NCI-H526 (cell line): ENCODE measurements around the gene PHF19.

ENCODE experiments used
- DNase-seq, 2 experiments: peaks; one replicate each; lab custom pipeline; 2025; lab: John Stamatoyannopoulos, UW

The PHF19 gene

DNA sequence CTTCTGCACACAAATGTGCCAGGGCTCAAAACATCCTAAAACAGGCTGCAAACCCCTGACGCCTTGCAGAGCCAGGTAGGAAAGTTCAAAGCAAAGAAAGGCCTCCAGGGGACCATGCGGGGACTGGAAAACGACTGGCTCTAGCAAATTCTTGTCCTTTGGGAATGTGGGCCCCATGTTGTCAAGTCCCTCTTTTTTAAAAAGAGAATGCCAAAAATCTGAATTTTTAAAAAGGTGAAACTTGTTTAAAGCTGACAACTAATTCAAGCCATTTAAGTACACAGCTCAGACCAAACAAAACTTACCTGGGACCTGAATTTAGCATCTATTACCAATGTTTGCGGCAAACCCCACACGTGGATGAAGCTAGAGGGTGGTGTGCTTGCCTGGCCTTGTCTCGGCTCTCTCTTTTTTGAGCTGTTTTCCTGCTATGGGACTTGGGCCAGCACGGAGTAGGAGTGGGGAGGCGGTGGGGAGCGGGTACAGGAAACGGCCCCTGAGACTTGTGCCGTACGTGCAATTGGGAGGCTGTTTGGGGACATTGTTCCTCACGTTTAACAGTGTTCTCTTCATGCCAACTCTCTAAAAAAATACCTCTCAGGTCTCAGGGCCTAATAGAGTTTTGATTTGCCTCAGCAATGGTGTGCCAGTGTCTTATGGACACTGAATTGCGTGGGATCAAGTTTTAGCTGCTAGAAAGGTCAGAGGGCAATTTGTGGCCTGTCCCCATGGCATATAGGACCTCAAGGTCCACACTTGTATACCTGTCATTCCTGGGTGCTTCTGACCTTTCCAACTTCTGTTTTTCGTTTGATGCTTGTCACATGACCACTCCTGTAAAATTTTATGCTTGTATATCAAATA is 15.1 kb upstream of the PHF19 start:
- no peak for DNase-seq

DNA sequence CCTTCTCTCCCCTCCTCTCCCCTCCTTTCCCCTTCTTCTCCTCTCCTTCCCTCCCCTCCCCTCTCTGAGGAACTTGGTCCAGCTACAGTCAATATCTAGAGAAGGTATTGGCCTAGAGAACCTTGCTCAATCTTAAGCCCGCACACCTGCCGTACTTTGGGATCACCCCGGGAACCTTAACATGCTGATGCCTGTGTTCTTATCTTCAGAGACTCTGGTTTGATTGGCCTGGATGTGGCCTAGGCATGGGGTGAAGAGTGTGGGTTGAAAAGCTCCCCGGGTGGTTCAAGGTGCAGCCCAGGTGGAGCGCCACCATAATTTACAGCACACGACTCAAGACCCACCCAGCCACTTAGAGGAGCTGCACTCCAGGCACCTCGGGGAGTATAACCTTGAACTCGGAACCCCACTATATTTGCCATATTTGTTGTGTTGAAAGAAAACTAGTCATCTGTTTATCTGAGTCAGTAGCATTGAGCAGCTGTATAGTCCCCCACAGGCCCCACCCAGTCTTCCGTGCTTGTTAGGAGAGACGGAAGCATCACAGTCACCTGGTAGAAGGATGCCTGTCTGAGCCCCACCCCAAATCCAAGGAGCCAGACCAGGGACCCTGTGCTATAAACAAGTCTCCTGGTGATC is 14.4 kb upstream of the PHF19 start:
- DNase-seq = no peak

DNA sequence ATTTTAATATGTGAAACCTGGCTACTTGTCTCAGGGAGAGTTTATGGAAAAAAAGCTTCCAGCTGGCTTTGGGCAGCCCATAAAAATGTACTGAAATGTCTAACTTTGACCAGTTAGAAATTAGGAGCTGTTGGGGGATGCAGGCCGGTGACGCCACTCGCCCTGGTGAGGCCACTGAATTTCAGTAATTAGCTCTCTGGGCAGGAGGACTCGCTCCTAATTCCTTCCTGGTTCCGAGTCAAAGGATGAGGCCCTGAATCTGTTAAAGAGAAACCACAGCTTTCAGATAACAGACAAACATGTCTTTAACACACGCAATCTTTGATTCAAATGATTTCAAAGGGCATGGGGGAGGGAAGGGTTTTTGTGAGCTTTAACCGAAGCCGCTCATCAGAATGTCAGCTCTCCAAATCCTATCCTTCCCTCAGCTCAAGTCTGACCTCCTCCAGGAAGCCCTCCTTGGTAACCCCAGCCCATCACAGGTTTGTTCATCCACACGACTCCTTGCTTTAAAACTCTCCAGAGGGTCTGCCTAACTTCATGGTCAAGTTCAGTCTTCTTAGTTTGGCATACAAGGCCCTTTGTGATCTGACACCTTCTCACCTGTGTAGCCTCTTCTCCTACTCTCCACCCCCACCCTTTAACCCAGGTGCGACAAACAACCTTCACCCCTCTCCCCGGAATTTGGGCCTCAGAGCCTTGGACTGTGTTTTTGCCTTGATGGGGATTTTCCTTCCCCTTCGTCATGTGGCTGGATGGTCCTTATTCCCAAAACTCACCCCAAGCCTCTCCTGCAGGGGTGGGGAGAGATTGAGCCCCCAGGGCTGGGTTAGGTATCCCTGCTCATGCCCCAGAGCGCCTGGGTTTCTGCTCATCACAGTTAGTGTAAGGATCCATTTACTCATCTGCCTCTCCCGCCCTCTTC is 13.6 kb upstream of the PHF19 start:
- no peak for DNase-seq

DNA sequence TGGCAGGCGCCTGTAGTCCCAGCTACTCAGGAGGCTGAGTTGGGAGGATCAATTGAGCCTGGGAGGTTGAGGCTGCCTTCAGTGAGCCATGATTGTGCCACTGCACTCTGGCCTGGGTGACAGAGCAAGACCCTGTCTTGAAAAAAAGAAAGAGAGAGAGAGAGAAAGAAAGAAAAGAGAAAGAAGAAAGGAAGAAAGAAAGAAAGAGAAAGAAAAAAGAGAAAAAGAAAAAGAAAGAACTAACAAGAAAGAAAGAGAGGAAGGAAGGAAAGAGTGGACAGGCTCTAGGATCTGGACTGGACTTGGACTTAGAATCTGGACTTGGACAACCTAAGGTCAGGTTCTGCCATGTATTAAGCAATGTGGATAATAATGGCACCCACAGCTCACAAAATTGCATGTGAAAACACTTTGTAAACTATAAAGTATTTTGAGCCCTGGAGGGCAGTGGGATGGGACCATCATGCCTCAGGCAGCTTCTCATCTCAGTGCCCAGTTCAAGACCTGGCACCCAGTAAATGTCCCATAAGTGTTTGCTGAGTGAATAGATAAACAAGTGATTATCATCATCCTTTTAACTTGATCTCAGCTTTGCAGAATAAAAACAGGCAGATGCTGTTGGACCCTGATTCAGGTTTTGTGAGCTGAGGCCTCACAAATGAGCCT is 12.8 kb upstream of the PHF19 start:
- DNase-seq = no peak

DNA sequence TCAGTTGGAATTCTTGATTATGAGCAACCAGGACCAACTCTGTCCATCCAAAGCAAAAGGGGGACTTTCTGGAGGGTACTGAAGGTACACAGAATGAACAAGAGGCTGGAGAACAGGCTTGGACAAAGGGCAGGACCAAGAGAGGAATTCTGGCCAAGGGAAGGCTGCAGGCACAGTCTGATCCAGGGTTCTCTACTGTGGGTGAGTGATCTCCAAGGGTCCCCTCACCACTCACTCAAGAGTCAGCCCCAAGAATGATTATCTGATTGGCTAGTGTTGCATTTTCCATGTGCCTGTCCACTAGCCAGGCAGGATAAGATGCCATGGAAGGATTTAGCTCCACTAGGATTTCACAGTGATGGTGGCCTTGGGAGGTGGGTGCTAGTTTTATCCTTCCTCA is 11.6 kb upstream of the PHF19 start:
- DNase-seq = no peak

DNA sequence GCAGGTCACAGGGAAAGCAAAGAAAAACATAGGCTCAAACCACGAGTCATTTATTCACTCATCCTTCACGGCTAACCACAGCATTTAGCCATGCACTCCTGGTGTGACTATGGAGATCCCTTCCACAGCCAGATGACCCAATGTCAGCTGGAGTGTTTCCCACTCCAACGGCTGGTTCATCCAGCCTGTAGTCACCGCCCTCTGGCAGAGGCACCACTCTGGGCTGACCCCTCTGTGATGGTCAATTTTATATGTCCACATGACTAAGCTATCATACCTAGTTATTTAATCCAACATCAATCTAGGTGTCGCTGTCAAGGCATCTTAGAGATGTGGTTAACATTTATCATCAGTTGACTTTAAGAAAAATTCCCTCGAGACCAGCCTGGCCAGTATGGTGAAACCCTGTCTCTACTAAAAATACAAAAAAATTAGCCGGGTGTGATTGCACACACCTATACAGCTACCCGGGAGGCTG is 9.5 kb upstream of the PHF19 start:
- DNase-seq = no peak

DNA sequence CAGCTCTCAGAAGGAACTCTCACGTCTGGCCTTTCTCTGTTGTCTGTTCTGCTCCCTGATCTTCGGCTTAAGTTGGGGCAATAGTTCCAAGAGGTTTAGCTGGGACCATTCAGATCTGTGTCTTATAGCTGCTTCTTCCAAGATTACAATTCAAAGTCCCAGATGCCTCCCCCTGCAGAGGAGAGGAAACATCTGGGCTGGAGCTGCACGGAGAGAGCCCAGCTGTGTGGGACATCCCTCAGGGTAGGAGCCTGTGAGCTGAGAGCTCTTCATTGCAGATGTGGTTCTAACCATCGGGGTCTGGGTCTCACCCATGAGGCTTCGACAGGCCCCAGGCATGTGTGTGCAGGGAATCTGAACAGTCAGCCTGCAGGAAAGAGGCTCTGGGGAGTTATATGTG is 9.0 kb upstream of the PHF19 start:
- no peak for DNase-seq

DNA sequence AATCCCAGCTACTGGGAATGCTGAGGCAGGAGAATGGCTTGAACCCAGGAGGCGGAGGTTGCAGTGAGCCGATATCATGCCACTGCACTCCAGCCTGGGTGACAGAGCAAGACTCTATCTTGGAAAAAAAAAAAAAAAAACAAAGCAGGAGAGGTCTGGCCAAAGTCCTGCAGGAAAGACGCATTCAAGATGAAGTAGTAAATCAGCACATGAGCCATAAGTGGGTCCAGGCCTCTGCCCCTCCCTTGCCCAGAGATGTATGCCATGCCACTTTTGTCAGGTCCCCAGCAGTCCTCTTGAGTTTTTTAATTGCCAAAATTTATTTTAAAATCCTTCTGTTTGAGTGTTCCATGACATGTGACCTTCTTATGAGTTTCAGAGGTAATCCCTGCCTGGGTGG is 8.5 kb upstream of the PHF19 start:
- no peak for DNase-seq

DNA sequence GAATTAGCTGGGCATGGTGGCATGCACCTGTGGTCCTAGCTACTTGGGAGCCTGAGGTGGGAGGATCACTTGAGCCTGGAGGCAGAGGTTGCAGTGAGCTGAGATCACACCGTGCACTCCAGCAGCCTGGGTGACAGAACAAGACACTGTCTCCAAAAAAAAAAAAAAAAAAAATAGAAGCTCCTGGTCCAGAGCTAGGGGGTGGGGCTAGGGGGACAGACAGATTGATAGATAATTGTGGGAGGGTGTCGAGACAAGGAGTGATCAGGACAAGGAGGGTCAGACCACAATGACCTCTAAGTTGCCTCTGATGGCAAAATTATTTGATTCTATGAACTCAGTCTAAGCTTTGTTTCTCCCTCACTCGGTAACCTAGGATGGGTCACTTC is 6.6 kb upstream of the PHF19 start:
- DNase-seq = no peak

DNA sequence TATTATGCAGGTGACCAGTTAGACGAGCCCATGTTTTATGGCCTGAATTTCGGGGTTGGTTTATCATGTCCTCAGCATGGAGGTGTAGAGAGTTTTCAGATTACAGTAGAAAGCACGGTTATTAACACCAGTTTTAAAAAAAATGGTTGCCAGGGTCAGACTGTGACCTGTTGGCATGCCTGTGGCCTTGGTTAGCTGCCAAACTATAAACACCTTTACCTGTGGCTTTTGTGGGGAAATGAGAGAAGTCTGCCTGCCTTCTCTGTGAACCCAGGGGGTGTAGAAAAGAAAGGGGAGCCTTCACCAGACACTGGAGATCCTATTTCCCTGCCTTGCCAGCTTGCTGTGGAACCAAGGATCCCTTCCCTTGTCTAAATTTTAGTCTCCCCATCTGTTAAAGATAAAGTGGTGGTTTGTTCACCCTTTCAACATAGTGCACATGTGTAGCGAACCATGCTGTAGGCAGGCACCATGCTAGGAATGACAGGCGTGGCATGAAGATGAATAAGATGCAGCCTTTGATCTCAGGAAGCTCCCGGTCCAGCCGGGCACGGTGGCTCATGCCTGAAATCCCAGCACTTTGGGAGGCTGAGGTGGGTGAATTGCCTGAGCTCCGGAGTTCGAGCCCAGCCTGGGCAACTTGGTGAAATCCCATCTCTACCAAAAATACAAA is 6.1 kb upstream of the PHF19 start:
- DNase-seq = no peak

DNA sequence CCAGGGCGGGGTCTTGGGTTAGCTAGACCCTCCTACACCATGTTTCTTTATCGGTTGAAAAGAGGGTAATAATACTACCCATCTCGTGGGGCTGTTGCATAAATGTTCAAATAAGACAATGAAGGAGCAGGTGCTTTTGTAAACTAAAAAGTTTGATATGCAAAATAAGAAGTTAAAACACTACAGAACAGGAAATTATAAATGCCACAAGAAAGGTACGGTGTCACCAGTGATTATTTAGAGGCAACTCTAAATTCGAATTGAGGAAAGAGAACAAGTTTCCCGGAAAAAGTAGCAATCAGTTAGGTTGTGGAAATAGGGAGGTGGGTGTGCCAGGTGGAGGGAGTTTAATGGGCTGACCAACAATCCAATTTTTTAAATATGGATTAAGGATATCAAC is 2.5 kb upstream of the PHF19 start:
- no peak for DNase-seq

DNA sequence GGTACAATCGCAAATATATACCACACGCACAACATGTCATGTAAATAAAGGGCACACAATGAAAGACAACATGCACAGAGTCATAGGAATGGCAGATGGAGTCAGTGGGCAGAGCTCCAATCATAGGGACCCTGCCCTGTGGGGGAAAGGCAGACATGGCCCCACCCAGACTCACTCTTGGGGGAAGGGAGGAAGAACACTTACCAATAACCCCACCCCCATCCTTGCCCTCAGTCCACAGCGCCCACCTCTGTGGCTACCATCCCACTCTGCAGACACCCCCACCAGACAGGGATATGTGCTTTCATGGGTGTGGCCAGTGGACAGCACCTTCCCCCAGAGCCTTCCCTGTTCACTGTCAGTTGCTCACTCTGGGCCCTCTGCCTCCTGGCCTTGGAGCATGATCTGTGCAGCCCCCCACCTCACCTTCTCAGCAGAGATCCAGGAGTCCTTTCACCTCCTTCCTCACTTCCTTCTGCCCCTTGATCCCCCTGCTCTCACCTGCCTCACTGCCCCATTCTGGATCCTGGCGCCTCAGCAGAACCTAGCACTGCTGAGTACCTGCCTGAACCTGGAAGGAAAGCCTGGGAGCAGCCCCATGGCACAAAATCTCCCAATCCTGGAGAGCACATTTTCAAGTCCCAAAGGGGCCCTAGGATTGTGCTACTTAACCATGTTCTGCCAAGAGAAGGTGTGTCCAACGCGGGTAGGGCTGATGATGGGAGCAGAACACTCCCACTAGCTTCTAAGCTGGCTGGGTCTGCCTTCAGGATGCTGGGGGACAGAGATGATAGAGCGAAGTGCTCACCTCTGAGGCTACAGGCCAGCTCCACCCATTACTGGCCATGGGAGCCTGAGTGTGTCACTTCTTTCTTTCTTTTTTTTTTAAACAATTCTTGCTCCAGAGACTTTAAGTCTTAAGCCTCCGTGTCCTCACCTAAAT is 1.5 kb upstream of the PHF19 start:
- peak in 1 of 2 experiments; percentile 31 for DNase-seq

DNA sequence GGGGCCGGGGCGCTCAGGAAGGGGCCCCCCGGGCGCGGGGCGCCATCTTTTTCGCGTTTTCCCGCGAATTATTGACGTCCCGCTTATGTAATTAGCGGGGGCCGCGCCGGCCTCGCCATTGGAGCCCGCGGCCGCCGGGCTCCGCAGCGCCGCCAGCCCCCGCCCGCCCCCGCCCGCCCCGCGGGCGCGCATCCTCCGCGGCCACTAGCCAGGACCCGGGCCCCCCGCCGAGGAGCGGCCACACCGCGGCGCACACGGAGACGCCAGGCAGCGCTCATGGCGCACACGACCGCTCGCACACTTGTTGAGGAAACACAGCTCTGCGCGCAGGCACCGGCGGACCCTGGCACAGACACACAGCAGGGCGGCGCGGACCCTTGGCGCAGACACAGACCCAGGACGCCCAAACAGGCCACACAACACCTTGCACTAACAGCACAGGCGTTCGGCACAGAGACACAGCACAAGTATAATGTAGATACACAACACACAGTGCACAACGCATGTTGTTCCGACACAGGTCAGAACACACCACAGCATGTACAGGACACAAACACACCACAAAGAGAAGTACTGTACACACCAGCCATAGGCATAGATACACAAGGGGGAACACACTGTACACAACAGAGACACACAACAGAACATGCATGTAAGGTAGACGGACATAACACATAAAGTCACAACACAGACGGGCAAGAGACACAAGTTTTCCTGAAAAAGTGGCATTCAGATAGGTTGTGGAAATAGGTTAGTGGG is 467 bp upstream of the PHF19 start:
- peak in 1 of 2 experiments; percentile 72 for DNase-seq

DNA sequence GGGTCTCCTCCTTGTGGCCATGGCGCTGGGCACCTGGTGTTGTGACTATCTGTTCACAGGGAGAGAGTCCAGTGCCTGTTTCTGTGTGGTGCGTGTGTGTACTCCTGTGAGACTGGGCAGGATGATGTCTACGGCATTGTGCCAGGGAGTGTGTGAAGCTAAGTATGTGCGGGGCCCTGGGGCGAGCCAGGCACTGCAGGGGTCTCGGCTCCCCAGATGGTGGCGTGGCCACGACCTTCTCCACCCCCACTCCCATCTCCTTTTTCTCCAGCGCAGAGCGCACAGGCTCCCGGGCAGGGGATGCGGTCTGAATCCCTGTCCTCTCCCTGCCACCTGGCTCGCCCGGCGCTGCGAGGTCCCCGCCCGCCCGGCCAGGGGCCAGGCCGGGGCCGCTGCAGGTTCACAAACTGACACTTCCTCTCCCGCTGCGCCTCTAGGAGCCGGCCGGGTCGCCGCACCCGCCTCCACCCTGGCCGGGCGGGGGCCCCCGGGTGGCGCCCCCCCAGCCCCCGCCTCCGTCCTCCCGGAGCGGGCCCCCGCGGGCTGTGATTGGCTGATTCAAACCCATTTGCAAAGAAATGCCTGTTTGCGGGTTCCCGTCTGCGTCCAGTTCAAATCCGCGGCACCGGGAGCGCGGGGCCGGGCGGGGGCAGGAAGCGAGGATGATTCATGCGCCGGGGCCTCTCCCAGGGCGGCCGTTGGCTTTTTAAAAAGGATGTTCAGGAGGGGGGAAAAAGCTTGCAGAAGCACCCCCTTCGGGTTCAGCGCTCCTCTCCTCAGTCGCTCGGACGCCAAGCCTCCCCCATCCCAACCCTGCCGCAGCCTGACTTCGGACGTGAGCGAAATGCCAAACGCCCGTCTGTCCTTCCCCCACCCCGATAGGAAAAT is 790 bp downstream of the PHF19 start:
- DNase-seq = peak; percentile 36 to 73

DNA sequence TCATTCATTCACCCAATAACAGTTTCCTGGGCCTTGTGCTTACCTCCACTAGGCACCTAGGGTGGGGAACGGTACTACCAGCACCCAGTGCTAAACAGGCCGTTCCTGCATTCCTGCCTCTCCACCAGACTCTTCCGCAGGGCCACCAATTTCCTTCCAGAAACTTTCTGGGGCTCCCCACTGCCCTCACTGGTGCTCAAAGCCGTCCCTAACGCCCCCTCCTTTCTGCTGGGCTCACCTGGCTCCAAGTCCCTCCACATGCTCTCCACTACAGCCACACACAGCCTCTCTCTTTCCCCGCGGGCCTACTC is 1.4 kb downstream of the PHF19 start:
- DNase-seq = no peak

DNA sequence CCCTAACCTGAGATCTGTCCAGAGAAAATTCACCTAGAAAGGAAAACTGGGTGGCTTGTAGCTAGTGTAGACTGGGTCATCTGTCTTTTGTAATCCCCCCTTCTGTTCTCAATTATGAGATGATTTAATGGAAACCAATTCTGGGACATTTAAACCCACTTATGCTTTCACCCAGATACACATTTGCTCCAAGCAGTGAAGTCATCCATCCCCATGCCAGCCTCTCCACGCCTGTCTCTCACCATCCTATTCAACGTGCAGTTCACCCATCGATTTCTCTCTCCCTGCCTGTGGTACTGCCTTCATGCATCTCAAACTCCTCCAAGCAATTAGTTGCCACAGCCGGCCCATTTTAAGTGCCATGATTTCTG is 1.8 kb downstream of the PHF19 start:
- DNase-seq = no peak

DNA sequence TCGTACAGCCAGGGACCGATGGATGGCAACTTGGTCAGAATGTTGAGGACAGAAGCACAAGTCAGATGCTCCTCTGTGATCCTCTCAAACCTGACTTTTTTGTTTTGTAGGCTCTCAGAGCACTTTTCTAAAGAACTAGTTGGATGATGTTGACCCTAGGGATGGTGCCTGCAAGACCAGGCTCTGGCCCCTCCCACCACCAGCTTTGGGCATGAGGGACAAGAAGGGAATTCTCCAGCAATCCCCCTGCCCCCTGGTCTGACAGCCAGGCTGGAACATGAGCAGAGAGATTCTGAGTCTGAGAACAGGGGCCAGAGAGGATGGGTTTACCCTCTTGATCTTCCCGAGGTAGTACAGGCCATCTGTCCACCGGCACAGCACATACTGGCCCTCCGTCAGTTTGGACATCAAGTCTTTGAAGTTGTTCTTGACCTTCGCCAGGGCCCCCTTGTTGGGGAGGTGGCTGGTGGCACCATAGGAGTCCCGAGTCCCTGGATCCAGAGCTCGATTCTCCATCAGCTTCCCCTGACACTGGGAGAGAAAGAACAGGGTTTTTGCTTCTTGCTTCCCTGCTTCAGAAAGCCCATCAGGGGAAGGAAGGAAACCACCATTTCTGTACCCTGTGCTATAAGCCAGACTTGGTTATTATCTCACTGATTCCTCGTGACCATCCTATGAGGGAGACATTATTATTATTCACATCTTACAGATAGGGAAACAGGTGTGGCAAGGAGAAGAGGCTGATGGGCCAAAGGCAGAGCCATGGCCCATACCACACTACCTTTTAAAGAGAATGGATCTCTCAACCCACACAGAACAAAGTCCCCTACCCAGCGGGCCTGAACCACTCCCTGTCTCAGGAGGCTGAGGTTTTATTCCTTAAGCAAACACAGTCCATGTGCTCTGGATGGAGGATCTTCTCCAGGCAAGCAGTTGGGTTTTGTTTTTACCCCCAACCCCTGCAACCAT is 2.5 kb downstream of the PHF19 start:
- DNase-seq = no peak
